Liver (tissue), 3 donors: ENCODE results near the gene ZNF536.

Experiments used
- CTCF ChIP-seq: fragments of 150-350 bp; IDR thresholded peaks from 2 replicates; pipeline ENCODE4 v1.5.1; 2017; ENCODE audit warnings: improper control_type of control experiment, low read depth, low read length; ENCODE audit not compliant: missing input control
- FOXA2 ChIP-seq: IDR thresholded peaks from 2 replicates; pipeline ENCODE4 v1.6.1; 2016; ENCODE audit warnings: antibody characterized with exemption
- JUND ChIP-seq, 2 donors: IDR thresholded peaks; 2 replicates each; pipeline ENCODE4 v1.6.1; 2016; ENCODE audit warnings: antibody characterized with exemption in 2 of 2
- REST ChIP-seq: IDR thresholded peaks from 2 replicates; pipeline ENCODE4 v1.6.1; 2016; ENCODE audit warnings: antibody characterized with exemption, mild to moderate bottlenecking
- SP1 ChIP-seq: IDR thresholded peaks from 2 replicates; pipeline ENCODE4 v1.6.1; 2018; ENCODE audit warnings: antibody characterized with exemption, mild to moderate bottlenecking
- YY1 ChIP-seq: IDR thresholded peaks from 2 replicates; pipeline ENCODE4 v1.6.1; 2016; ENCODE audit warnings: antibody characterized with exemption, mild to moderate bottlenecking
- donor health status: healthy.
- donor health status: healthy.

GRCh38 chr19:30374539-30374864 lies 2.3 kb downstream of the ZNF536 start:
- TF ChIP-seq YY1 (no peak), REST (no peak), CTCF (no peak), SP1 (no peak), JUND (IDR thresholded peaks at IDR 0.05) (no peak), FOXA2 (no peak)
